ENCODE data around the gene EPG5.

The EPG5 gene

GRCh38 chr18:45805551-45805950 is 161.6 kb downstream of the EPG5 start:
- Histone ChIP-seq H3K4me1 (ENCODE audit: control insufficient read depth, insufficient read depth, low read length, poor library complexity, severe bottlenecking) (no peaks in the 10 kb centered on the region), H3K27ac (ENCODE audit: insufficient read depth, low read length, poor library complexity, severe bottlenecking) (no peak overlapping the region)

DNA sequence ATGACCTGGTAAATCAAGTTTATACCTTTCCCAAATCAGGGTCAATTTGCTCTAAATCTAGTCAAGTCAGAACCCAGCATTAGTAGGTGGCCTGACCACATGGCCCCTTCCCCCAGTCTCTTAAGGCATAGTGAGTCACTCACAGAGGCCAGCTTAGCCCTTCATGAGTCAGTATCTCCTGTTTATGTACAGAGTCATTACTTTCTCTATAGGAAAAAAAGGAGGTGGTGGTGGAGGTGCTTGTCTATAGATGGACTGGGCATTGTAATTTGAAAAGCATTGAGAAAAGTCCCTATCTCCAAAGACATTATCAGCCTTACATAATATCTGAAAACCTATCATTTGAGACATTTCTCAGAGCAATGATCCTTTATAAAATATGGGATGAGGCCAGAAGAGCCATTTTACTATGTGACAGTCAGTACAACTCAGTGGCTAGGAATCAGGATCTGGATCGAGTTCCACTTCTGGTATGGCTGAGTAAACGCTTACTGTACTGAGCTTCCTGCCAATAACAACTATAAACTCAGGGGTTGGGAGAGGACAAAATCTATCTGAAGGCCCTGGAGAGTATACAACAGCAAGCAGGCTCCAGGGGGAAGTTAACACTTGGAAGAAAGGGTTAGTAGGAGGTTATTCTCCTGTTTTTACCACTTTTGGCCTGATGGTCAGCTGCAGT is 164.2 kb downstream of the EPG5 start:
- Histone ChIP-seq H3K4me3 (ENCODE audit: insufficient read depth, low read depth, low read length, poor library complexity, severe bottlenecking) (no peak overlapping the region), H3K27me3 (replicated peaks; ENCODE audit: control insufficient read depth, insufficient read depth, low read length, poor library complexity, severe bottlenecking) (no peaks in the 10 kb centered on the region), H3K4me1 (ENCODE audit: control insufficient read depth, insufficient read depth, low read length, poor library complexity, severe bottlenecking) (no peaks in the 10 kb centered on the region), H3K27ac (ENCODE audit: insufficient read depth, low read length, poor library complexity, severe bottlenecking) (no peak overlapping the region), H3K9me3 (ENCODE audit: control insufficient read depth, low read length) (no peaks in the 10 kb centered on the region), H3K36me3 (ENCODE audit: control insufficient read depth, insufficient read depth, low read length) (no peaks in the 10 kb centered on the region)
- DNase-seq = no peak

More at GRCh38 chr18:45805551-45805950, 161.6 kb downstream of the EPG5 start:
- Histone ChIP-seq H3K36me3 (ENCODE audit: control insufficient read depth, insufficient read depth, low read length) (no peaks in the 10 kb centered on the region), H3K4me3 (ENCODE audit: insufficient read depth, low read depth, low read length, poor library complexity, severe bottlenecking) (no peak overlapping the region), H3K9me3 (ENCODE audit: control insufficient read depth, low read length) (no peaks in the 10 kb centered on the region), H3K27me3 (replicated peaks; ENCODE audit: control insufficient read depth, insufficient read depth, low read length, poor library complexity, severe bottlenecking) (no peaks in the 10 kb centered on the region)
- DNase-seq = no peak

GRCh38 chr18:45801416-45802004 is 165.6 kb downstream of the EPG5 start:
- Histone ChIP-seq H3K4me3 (ENCODE audit: insufficient read depth, low read depth, low read length, poor library complexity, severe bottlenecking) (no peak overlapping the region), H3K27ac (ENCODE audit: insufficient read depth, low read length, poor library complexity, severe bottlenecking) (no peak overlapping the region), H3K36me3 (ENCODE audit: control insufficient read depth, insufficient read depth, low read length) (no peaks in the 10 kb centered on the region), H3K4me1 (ENCODE audit: control insufficient read depth, insufficient read depth, low read length, poor library complexity, severe bottlenecking) (no peaks in the 10 kb centered on the region), H3K9me3 (ENCODE audit: control insufficient read depth, low read length) (no peaks in the 10 kb centered on the region), H3K27me3 (replicated peaks; ENCODE audit: control insufficient read depth, insufficient read depth, low read length, poor library complexity, severe bottlenecking) (no peaks in the 10 kb centered on the region)
- DNase-seq = no peak

Measured in effector memory CD4-positive, alpha-beta T cell (primary cell).